T-cell (primary cell): ENCODE data around the gene PDIA4. TPM values are rescaled to one million over a fixed set of nuclear protein-coding genes. Genes with fewer than 3 reads are reported as not detected.
A peak's percentile ranks its signal among the peaks of the same experiment; 100 is the strongest.

ENCODE experiments used
- ATAC-seq, 4 experiments: fragments of 200-7000 bp in 3 of 4; fragments of 150-1000 bp in 1 of 4; cut with Tn5 transposase; replicated peaks in 1 of 4; 1 replicate in 3 of 4; 2 replicates in 1 of 4; pipeline ENCODE4 v1.10.0; 2021; ENCODE audit warnings: moderate library complexity in 3 of 4, mild to moderate bottlenecking in 2 of 4, moderate number of reproducible peaks in 1 of 4
- CTCF ChIA-PET, 2 donors: fragments of 300-600 bp; sonication (Branson Sonifier 250); formaldehyde crosslinking; loops; one replicate each; lab custom pipeline; 2022; ENCODE audit warnings: antibody characterized with exemption in 2 of 2; lab: Charles Lee
- POLR2A ChIA-PET, 2 donors: fragments of 300-600 bp; sonication (Branson Sonifier 250); formaldehyde crosslinking; loops; one replicate each; lab custom pipeline; 2022; ENCODE audit warnings: antibody characterized with exemption in 2 of 2; lab: Charles Lee
- DNase-seq, 35 experiments: peaks; one replicate each; pipeline versions ENCODE4 v3.0.0 to v3.0.0-alpha.2; 2013 to 2023
- H3K27ac ChIP-seq: one replicate; pipeline ENCODE4 v1.5.1; 2013; ENCODE audit warnings: low read length
- H3K27me3 ChIP-seq, 2 experiments: replicated peaks in 1 of 2; 1 replicate in 1 of 2; 2 replicates in 1 of 2; pipeline versions ENCODE4 v1.6.1 to v1.7.0; 2013; ENCODE audit warnings: low read length in 1 of 2, mixed read lengths in 1 of 2; ENCODE audit not compliant: control insufficient read depth in 2 of 2, insufficient read depth in 2 of 2; ENCODE audit errors: extremely low read depth in 1 of 2
- H3K36me3 ChIP-seq, 2 donors: 1 replicate in 1 of 2; 2 replicates in 1 of 2; pipeline versions ENCODE4 v1.6.1 to v1.7.0; 2013; ENCODE audit warnings: low read length in 1 of 2; ENCODE audit not compliant: control insufficient read depth in 2 of 2, insufficient read depth in 1 of 2; ENCODE audit errors: extremely low read depth in 1 of 2
- H3K4me1 ChIP-seq, 2 experiments: 1 replicate in 1 of 2; 2 replicates in 1 of 2; pipeline versions ENCODE4 v1.6.1 to v1.7.0; 2013; ENCODE audit warnings: low read length in 2 of 2, mixed read lengths in 1 of 2; ENCODE audit not compliant: insufficient read depth in 2 of 2, control insufficient read depth in 1 of 2; ENCODE audit errors: extremely low read depth in 1 of 2
- H3K4me3 ChIP-seq, 2 donors: 1 replicate in 1 of 2; 2 replicates in 1 of 2; pipeline versions ENCODE4 v1.5.1 to v1.7.0; 2013; ENCODE audit warnings: mild to moderate bottlenecking in 2 of 2, low read length in 1 of 2, moderate library complexity in 1 of 2; ENCODE audit not compliant: control insufficient read depth in 1 of 2; ENCODE audit errors: extremely low read depth in 1 of 2
- H3K9me3 ChIP-seq: 2 replicates; pipeline ENCODE4 v1.7.0; 2013
- H3K27ac Mint-ChIP-seq, 2 donors: one replicate each; pipeline ENCODE4 v1.8.0; 2020 to 2021; ENCODE audit warnings: mild to moderate bottlenecking in 2 of 2, mixed read lengths in 2 of 2
- H3K27me3 Mint-ChIP-seq, 2 donors: one replicate each; pipeline ENCODE4 v1.8.0; 2021 to 2022; ENCODE audit warnings: mixed read lengths in 2 of 2
- H3K36me3 Mint-ChIP-seq: one replicate; pipeline ENCODE4 v1.8.0; 2021; ENCODE audit warnings: mixed read lengths
- H3K4me1 Mint-ChIP-seq, 3 donors: one replicate each; pipeline ENCODE4 v1.8.0; 2020 to 2022; ENCODE audit warnings: mixed read lengths in 3 of 3, mild to moderate bottlenecking in 1 of 3
- H3K4me3 Mint-ChIP-seq, 3 donors: one replicate each; pipeline ENCODE4 v1.8.0; 2020 to 2022; ENCODE audit warnings: mild to moderate bottlenecking in 3 of 3, mixed read lengths in 3 of 3, moderate library complexity in 3 of 3
- H3K9me3 Mint-ChIP-seq, 3 donors: one replicate each; pipeline ENCODE4 v1.8.0; 2020 to 2022; ENCODE audit warnings: mixed read lengths in 3 of 3
- WGBS: methylation state at CpG from one replicate; pipeline ENCODE4 v1.1.5; 2013; ENCODE audit warnings: missing lambda C conversion rate; ENCODE audit not compliant: insufficient coverage; 5-methylcytosine and 5-hydroxymethylcytosine counted together
- total RNA-seq, 35 experiments: library from RNA in 6 of 35; stranded (reverse) in 6 of 35; fragments of 120-200 nt in 1 of 35; gene quantifications; one replicate each; pipeline versions ENCODE4 v1.2.1 to v1.2.4 and lab custom pipeline; 2013 to 2026

The PDIA4 gene
- total RNA-seq, 5 donors from 2014 or later (not counting 1 experiment from before 2014, with no cell fraction given): 40.3 to 75.3 (median 68.4) TPM

DNA sequence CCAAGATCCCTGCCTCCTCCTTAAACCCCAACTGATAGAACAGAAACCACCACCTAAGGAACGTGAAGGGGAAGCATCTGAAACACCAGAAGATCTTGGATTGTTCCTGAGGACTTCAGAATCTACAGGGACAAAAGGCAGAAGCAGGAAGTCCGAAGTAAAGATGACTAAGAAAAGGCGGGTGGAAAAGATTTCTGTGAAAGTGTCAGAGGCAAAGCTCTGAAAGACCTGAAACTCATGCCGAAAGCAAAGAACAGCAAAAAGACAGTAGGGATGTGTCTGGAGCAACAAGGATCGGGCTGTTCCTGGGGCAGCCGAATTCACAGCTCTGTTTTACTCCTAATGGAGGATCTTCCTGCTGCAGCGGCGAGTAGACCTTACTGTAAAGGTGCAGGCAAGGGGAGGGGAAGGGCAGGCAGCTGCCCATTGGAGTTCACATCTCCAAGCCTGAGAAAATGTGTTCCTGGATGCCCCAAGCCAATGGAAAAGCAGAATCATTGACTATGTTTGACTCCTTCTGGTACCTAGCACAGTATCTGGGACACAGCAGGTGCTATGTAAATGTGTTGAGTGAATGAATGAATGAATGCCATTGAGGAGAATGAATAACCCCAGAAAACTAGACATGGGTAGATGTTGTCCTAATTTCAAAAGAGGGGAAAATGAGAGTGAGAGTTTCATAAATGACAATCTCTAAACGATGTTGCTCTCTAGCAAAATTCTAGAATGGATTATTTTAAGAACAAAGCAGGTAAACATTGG is 40.4 kb downstream of the PDIA4 start:
- Mint-ChIP-seq H3K9me3 (no peaks in the 10 kb centered on the region), H3K27ac (peak overlapping the region; percentile 93 to 95), H3K27me3 (no peaks in the 10 kb centered on the region), H3K4me3 (peak overlapping the region; percentile 94 to 100 (median 96)), H3K4me1 (peaks cover 48 to 52% (median 51%) of the 10 kb centered on the region in 3 donors), H3K36me3 (no peaks in the 10 kb centered on the region)
- Histone ChIP-seq H3K27me3 (no peaks in the 10 kb centered on the region), H3K4me3 (peak overlapping the region; percentile 83 to 86), H3K36me3 (no peaks in the 10 kb centered on the region), H3K9me3 (no peaks in the 10 kb centered on the region), H3K4me1 (peaks cover 31% of the 10 kb centered on the region in 2 experiments), H3K27ac (peak overlapping the region; percentile 96)
- no peak for DNase-seq
- CTCF ChIA-PET: interaction anchor here in 1 of 2 donors (0.7 to 1.5 kb wide), 4 partner anchors 22 to 78 kb away, joined by 3 to 7 read pairs (median 4); no protein-coding TSS in a partner anchor
- ATAC-seq: peak in 2 of 4 experiments; percentile 6 to 9
- POLR2A ChIA-PET: interaction anchor here (0.6 to 1.0 kb wide), 3 partner anchors 28 to 105 kb away, joined by 3 to 5 read pairs (median 4); no protein-coding TSS in a partner anchor
- WGBS: 0% methylated on average over 7 of the region's 9 CpGs

DNA sequence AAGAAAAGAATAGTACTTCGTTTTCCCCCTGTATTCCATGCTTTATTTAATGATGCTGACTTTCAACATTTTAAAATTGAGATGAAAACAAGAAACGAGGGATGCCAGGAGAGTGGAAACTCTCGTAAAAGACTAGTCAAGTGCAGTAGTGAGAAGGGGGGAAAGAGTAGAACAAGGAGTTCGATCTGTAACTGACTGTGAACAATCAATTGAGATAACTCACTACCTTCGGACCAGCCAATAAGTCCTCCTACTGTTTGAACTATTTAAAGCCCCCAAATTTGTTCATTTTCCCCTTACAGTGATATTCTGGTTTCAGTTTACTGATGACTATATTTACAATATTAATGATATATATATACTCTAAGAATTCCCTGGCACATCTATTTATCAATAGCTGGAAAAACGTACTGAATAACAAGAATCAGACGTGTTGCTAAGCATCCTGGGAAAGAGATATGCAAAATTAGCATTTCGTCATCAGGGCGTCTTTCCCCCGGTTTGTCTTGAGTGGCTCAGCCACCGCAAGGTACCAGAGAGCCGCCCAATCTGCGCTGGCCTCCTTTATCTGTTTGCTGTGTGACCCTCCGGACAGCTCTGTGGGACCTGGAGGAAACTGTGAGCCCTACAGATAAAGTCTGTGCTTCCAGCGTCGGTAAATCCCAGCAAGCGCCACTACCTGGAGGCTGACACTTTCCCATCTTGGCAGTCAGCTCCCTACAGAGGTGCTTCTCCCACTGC is 41.1 kb downstream of the PDIA4 start:
- no peaks in the 10 kb centered on the region for H3K36me3 ChIP-seq
- no peaks in the 10 kb centered on the region for H3K36me3 Mint-ChIP-seq
- peak; percentile 52 to 93 (median 70) for DNase-seq
- peaks cover 48 to 55% (median 54%) of the 10 kb centered on the region in 3 donors for H3K4me1 Mint-ChIP-seq
- no peaks in the 10 kb centered on the region for H3K9me3 Mint-ChIP-seq
- WGBS: 0% methylated on average over 13 of the region's 17 CpGs
- peaks cover 34 to 36% of the 10 kb centered on the region in 2 experiments for H3K4me1 ChIP-seq
- H3K27me3 ChIP-seq: no peaks in the 10 kb centered on the region
- ATAC-seq: peak; percentile 79 to 82 (median 80)
- ChIA-PET CTCF (interaction anchor here in 1 of 2 donors (0.5 to 1.5 kb wide), 5 partner anchors 21 to 283 kb away, joined by 3 to 9 read pairs (median 6); no protein-coding TSS in a partner anchor), POLR2A (interaction anchor here (0.5 to 1.0 kb wide), 4 partner anchors 28 to 170 kb away, joined by 3 to 5 read pairs (median 4); no protein-coding TSS in a partner anchor)
- H3K9me3 ChIP-seq: no peaks in the 10 kb centered on the region
- peak overlapping the region; percentile 94 to 100 (median 96) for H3K4me3 Mint-ChIP-seq
- no peaks in the 10 kb centered on the region for H3K27me3 Mint-ChIP-seq
- peak overlapping the region; percentile 96 for H3K27ac ChIP-seq
- peak overlapping the region; percentile 83 to 86 for H3K4me3 ChIP-seq
- peak overlapping the region; percentile 93 to 95 for H3K27ac Mint-ChIP-seq

DNA sequence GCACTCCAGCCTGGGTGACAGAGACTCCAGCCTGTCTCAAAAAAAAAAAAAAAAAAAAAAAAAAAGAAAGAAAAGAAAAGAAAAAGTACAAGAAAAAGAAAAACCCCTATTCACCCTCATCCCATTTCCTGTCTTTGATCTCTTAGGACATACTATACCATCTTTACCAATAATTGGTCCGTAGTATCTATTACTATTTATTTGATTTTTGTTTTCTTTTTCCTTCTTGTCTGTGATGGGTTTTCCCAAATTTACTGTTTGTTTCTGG is 41.6 kb downstream of the PDIA4 start:
- Histone ChIP-seq H3K27ac (peak overlapping the region; percentile 96), H3K36me3 (no peaks in the 10 kb centered on the region), H3K4me3 (peak overlapping the region in 1 of 2 donors; percentile 86), H3K4me1 (peaks cover 34 to 36% of the 10 kb centered on the region in 2 experiments), H3K27me3 (no peaks in the 10 kb centered on the region), H3K9me3 (no peaks in the 10 kb centered on the region)
- peak overlapping the region; percentile 69 to 100 (median 96) for H3K4me3 Mint-ChIP-seq
- no peaks in the 10 kb centered on the region for H3K9me3 Mint-ChIP-seq
- CTCF ChIA-PET: no interaction called here
- POLR2A ChIA-PET: no interaction called here
- ATAC-seq (peak in 1 of 4 experiments; percentile 6), DNase-seq (peak in 1 of 35 experiments; percentile 46)
- no peaks in the 10 kb centered on the region for H3K27me3 Mint-ChIP-seq
- H3K27ac Mint-ChIP-seq: peak overlapping the region; percentile 93 to 95
- no CpG with 5 or more reads among the region's 1 CpG for WGBS
- H3K4me1 Mint-ChIP-seq: peaks cover 48 to 55% (median 54%) of the 10 kb centered on the region in 3 donors
- H3K36me3 Mint-ChIP-seq: no peaks in the 10 kb centered on the region

DNA sequence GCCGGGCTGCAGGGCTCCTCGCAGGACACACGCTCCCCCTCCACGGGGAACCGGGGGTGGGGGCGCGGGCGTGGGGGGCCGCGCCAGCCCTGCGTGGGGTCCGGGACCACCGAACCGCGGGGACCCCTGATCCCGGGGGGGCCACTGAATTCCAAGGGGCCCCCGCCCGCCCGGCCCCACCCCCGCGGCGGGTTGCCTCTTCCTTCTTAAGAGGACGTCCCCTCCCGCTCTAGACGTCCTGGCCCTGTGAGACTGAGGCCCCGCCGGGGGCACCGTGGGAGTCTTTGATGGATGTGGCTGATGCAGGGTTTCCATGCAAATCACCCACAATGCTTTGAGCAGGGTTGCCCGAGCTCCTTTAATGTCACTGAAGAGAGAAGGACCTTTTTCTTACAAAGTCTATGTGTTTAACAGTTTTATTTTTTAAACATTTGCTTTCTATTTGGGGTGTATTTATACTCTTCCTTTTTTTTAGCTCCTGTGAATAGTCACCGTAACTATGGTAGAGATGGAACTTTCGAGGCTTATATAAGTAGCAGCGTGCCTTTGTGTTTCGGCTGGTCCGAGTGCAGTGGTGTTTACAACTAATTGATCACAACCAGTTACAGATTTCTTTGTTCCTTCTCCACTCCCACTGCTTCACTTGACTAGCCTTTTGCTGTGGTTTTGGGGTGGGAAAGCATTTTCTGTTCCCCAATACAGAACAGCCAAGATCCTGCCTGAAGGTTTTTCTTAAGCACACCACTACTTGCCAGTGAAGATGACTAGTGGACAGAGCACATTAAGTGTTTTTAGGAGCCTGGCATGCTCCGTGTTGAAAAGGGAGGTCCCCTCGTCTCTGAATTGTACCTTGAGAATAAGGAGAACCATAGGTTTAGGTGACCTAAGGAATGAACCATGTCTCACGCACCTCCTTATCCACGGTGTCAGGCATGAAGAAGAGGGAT is 44.8 kb downstream of the PDIA4 start:
- Mint-ChIP-seq H3K4me3 (peak overlapping the region; percentile 83 to 94 (median 84)), H3K36me3 (no peaks in the 10 kb centered on the region), H3K27me3 (no peaks in the 10 kb centered on the region), H3K4me1 (peaks cover 58 to 75% (median 63%) of the 10 kb centered on the region in 3 donors), H3K27ac (peak overlapping the region; percentile 89 to 96), H3K9me3 (peaks cover 0 to 8% (median 0%) of the 10 kb centered on the region in 3 donors)
- Histone ChIP-seq H3K27me3 (no peaks in the 10 kb centered on the region), H3K36me3 (no peaks in the 10 kb centered on the region), H3K4me1 (peaks cover 34 to 41% of the 10 kb centered on the region in 2 experiments), H3K9me3 (no peaks in the 10 kb centered on the region), H3K27ac (peak overlapping the region; percentile 55), H3K4me3 (peak overlapping the region; percentile 52 to 74)
- ChIA-PET POLR2A (interaction anchor here (0.5 to 0.7 kb wide), 3 partner anchors 42 to 640 kb away, joined by 3 to 6 read pairs (median 5); no protein-coding TSS in a partner anchor), CTCF (interaction anchor here (0.6 to 2.4 kb wide), 11 partner anchors 16 to 456 kb away, joined by 3 to 11 read pairs (median 6); no protein-coding TSS in a partner anchor)
- 0% methylated on average over 9 of the region's 38 CpGs for WGBS
- DNase-seq (peak; percentile 51 to 91 (median 82)), ATAC-seq (peak; percentile 63 to 72 (median 70))

DNA sequence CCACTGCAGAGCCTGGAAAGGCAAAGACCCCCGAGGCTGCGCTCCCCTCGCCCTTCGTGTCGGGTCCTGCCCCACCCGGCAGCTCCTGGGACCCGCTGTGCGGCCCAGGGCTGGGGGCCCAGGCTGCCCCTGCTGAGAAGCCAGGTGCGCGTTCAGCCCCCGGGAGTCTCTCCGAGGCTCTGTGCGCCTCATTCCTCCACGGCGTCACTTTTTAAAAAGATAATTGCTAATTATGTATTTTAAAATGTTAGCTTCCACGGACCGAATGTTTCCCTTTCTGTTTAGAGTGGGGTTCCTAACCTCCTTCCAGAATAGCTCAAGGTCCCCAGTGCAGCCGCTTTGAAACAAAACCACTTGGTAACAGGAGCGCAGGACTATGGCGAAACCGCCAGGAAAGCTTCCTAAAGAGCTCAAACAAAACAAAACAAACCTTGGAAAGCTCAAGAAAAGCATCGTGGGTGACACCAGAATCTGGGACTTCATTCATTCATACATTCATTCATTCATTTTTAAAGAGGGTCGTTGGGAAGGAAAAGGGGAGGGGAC is 45.6 kb downstream of the PDIA4 start:
- 17% methylated on average over 7 of the region's 23 CpGs for WGBS
- Histone ChIP-seq H3K9me3 (no peaks in the 10 kb centered on the region), H3K36me3 (no peaks in the 10 kb centered on the region), H3K27ac (peak overlapping the region; percentile 21), H3K4me3 (peak overlapping the region; percentile 52 to 74), H3K4me1 (peaks cover 26 to 36% of the 10 kb centered on the region in 2 experiments), H3K27me3 (no peaks in the 10 kb centered on the region)
- peaks cover 0 to 8% (median 0%) of the 10 kb centered on the region in 3 donors for H3K9me3 Mint-ChIP-seq
- CTCF ChIA-PET: interaction anchor here (0.6 to 2.4 kb wide), 10 partner anchors 15 to 455 kb away, joined by 3 to 11 read pairs (median 6); no protein-coding TSS in a partner anchor
- H3K27ac Mint-ChIP-seq: peak overlapping the region; percentile 74 to 86
- DNase-seq (peak in 1 of 35 experiments; percentile 36), ATAC-seq (no peak)
- peaks cover 52 to 73% (median 57%) of the 10 kb centered on the region in 3 donors for H3K4me1 Mint-ChIP-seq
- H3K36me3 Mint-ChIP-seq: no peaks in the 10 kb centered on the region
- H3K27me3 Mint-ChIP-seq: no peaks in the 10 kb centered on the region
- peak overlapping the region; percentile 83 to 94 (median 84) for H3K4me3 Mint-ChIP-seq
- POLR2A ChIA-PET: interaction anchor here in 1 of 2 donors (0.7 kb wide), 1 partner anchor 447 kb away, joined by 3 read pairs; no protein-coding TSS in a partner anchor
